CD4-positive, alpha-beta T cell treated with Interleukin-4 for 4 hours (primary cell): ENCODE results near the gene ADCY1.

ENCODE experiments used
- DNase-seq: peaks from one replicate; pipeline ENCODE4 v3.0.0-alpha.2; 2020

ADCY1 gene

GRCh38 chr7:45594745-45595535, 20.8 kb downstream of the ADCY1 start:
- no peak for DNase-seq

- DNase-seq: no peak
Observed at GRCh38 chr7:45595809-45596664, 21.9 kb downstream of the ADCY1 start.

GRCh38 chr7:45596665-45597095, 22.5 kb downstream of the ADCY1 start:
- no peak for DNase-seq

GRCh38 chr7:45597286-45597984, 23.3 kb downstream of the ADCY1 start:
- no peak for DNase-seq

GRCh38 chr7:45598886-45599520, 24.8 kb downstream of the ADCY1 start:
- DNase-seq: no peak

- DNase-seq: no peak
Observed at GRCh38 chr7:45599851-45600706, 25.9 kb downstream of the ADCY1 start.

- no peak for DNase-seq
Observed at GRCh38 chr7:45601094-45601493, 26.9 kb downstream of the ADCY1 start.

- no peak for DNase-seq
Observed at GRCh38 chr7:45601816-45602540, 27.8 kb downstream of the ADCY1 start.

- no peak for DNase-seq
Observed at GRCh38 chr7:45606050-45606449, 31.9 kb downstream of the ADCY1 start.

- DNase-seq: no peak
Observed at GRCh38 chr7:45606931-45607330, 32.8 kb downstream of the ADCY1 start.

- DNase-seq: no peak
Observed at GRCh38 chr7:45609180-45609579, 35.0 kb downstream of the ADCY1 start.

- no peak for DNase-seq
Observed at GRCh38 chr7:45610019-45610418, 35.9 kb downstream of the ADCY1 start.

- no peak for DNase-seq
Observed at GRCh38 chr7:45610660-45611299, 36.6 kb downstream of the ADCY1 start.

GRCh38 chr7:45617166-45617565, 43.0 kb downstream of the ADCY1 start:
- no peak for DNase-seq

GRCh38 chr7:45622058-45622457, 47.9 kb downstream of the ADCY1 start:
- no peak for DNase-seq

GRCh38 chr7:45623157-45623556, 49.0 kb downstream of the ADCY1 start:
- no peak for DNase-seq

- no peak for DNase-seq
Observed at GRCh38 chr7:45623740-45624391, 49.7 kb downstream of the ADCY1 start.

GRCh38 chr7:45624392-45624760, 50.2 kb downstream of the ADCY1 start:
- no peak for DNase-seq

- no peak for DNase-seq
Observed at GRCh38 chr7:45625067-45625466, 50.9 kb downstream of the ADCY1 start.
